Pancreas (tissue), 10 donors: ENCODE measurements around the gene MAD1L1. TPM values are rescaled to one million over a fixed set of nuclear protein-coding genes. Genes with fewer than 3 reads are reported as not detected.

Experiments
- ATAC-seq, 4 donors: fragments of 200-7000 bp; cut with Tn5 transposase; one replicate each; pipeline versions ENCODE4 v1.8.0 to v1.9.1; 2020; ENCODE audit warnings: mild to moderate bottlenecking in 4 of 4, moderate library complexity in 4 of 4
- DNase-seq, 6 donors: peaks; one replicate each; pipeline ENCODE4 v3.0.0-alpha.2; 2020
- FAIRE-seq: peaks from 2 replicates; lab custom pipeline; 2012; peaks lifted over from hg19 to GRCh38; lab: Jason Lieb, UNC
- H3K27ac ChIP-seq, 4 donors: fragments of 200-600 bp; sonication (generic); 1 replicate in 3 of 4; 2 replicates in 1 of 4; pipeline versions ENCODE4 v1.5.0 to v1.8.0; 2020
- H3K27me3 ChIP-seq, 4 donors: fragments of 200-600 bp; one replicate each; pipeline ENCODE4 v1.8.0; 2021
- H3K36me3 ChIP-seq, 3 donors: fragments of 200-600 bp; sonication (generic) in 1 of 3; one replicate each; pipeline versions ENCODE4 v1.5.0 to v1.8.0; 2020 to 2021
- H3K4me1 ChIP-seq, 3 donors: fragments of 200-600 bp; one replicate each; pipeline ENCODE4 v1.8.0; 2021
- H3K4me3 ChIP-seq, 4 donors: fragments of 200-600 bp; sonication (generic) in 2 of 4; one replicate each; pipeline versions ENCODE4 v1.5.0 to v1.8.0; 2020 to 2021
- H3K9me3 ChIP-seq, 4 donors: fragments of 200-600 bp; one replicate each; pipeline ENCODE4 v1.8.0; 2021
- CTCF ChIP-seq, 4 donors: fragments of 200-600 bp; sonication (generic) in 3 of 4; IDR thresholded peaks; one replicate each; pipeline versions ENCODE4 v1.5.0 to v1.8.0; 2021; ENCODE audit warnings: antibody characterized with exemption in 4 of 4
- WGBS, 2 donors: extraction: QIAGEN DNeasy Blood & Tissue Kit; methylation state at CpG; one replicate each; pipeline ENCODE4 v1.1.7; 2013; 5-methylcytosine and 5-hydroxymethylcytosine counted together
- intact Hi-C, 3 donors: fragments of 100-400 bp; cut with DNase I; formaldehyde crosslinking; loops; one replicate each; pipeline versions ENCODE4 v1.11.1 to v1.14.2; 2022
- polyA plus RNA-seq, 2 donors: library from polyadenylated mRNA; stranded (reverse); fragments of 200-250 nt; gene quantifications; one replicate each; pipeline ENCODE4 v1.2.3, GENCODE V29; 2013
- total RNA-seq, 6 donors: library from RNA; stranded (reverse); fragmentation: NEBNext Ultra II Directional in 4 of 6; extraction: Animal tissue kit (Norgen Biotek cat#: 25700) in 4 of 6; gene quantifications; one replicate each; pipeline versions ENCODE4 v1.2.1 to v1.2.4, GENCODE V29; 2021 to 2023
- donor health status: healthy with polysubstance abuse.
- donor health status: DM: no; HTN: no; CAD: no; lungs with moderate emphysema.
- donor health status: DM: no; HTN: no; CAD: no.
- donor health status: control.
- donor health status: control.
- donor health status: Bipolar disorder and iron deficiency.
- donor health status: DM: yes; HTN: yes; CAD: no.
- donor health status: DM: no; HTN: no; CAD: no.
- donor health status: DM: no; HTN: no; CAD: no.
- donor health status: DM: yes; HTN: yes; CAD: no.

MAD1L1 gene
- total and polyA plus RNA-seq, 8 donors, result 9.8 to 28.2 (median 11.9) TPM

GRCh38 chr7:2110610-2111396, 121.9 kb downstream of the MAD1L1 start:
- no peaks in the 10 kb centered on the region for H3K4me1 ChIP-seq
- WGBS, 2 donors, result 86% methylated on average over 32 to 34 of the region's 34 CpGs
- TF ChIP-seq CTCF (IDR thresholded peaks at IDR 0.05), result no peak
- DNase-seq (no peak), FAIRE-seq (no peak), ATAC-seq (peak in 2 of 4 donors; percentile 19 to 28)
- intact Hi-C loops, result no loop called here
- no peak overlapping the region for H3K4me3 ChIP-seq
- peaks cover 0 to 3% (median 0%) of the 10 kb centered on the region in 3 donors for H3K36me3 ChIP-seq
- peak overlapping the region in 1 of 4 donors; percentile 8 for H3K27ac ChIP-seq
- no peaks in the 10 kb centered on the region for H3K27me3 ChIP-seq
- H3K9me3 ChIP-seq, result no peaks in the 10 kb centered on the region

GRCh38 chr7:2109936-2110609, 122.7 kb downstream of the MAD1L1 start:
- Histone ChIP-seq H3K27ac (peak overlapping the region in 1 of 4 donors; percentile 8), H3K4me1 (no peaks in the 10 kb centered on the region), H3K36me3 (peaks cover 0 to 3% (median 0%) of the 10 kb centered on the region in 3 donors), H3K9me3 (no peaks in the 10 kb centered on the region), H3K4me3 (no peak overlapping the region), H3K27me3 (no peaks in the 10 kb centered on the region)
- DNase-seq, result no peak
- intact Hi-C loops, result no loop called here
- WGBS, 2 donors, result 89% methylated on average over 28 of the region's 28 CpGs
- no peak for FAIRE-seq
- ATAC-seq, result peak in 2 of 4 donors; percentile 60 to 62
- no peak for TF ChIP-seq CTCF (IDR thresholded peaks at IDR 0.05)

- H3K27ac ChIP-seq, result no peak overlapping the region
- H3K27me3 ChIP-seq, result no peaks in the 10 kb centered on the region
- DNase-seq (no peak), ATAC-seq (no peak), FAIRE-seq (no peak)
- H3K4me3 ChIP-seq, result no peak overlapping the region
- H3K4me1 ChIP-seq, result no peaks in the 10 kb centered on the region
- no peak for TF ChIP-seq CTCF (IDR thresholded peaks at IDR 0.05)
- H3K9me3 ChIP-seq, result no peaks in the 10 kb centered on the region
- peaks cover 0 to 3% (median 0%) of the 10 kb centered on the region in 3 donors for H3K36me3 ChIP-seq
- 91% methylated on average over 20 of the region's 20 CpGs for WGBS, 2 donors
- intact Hi-C loops, result no loop called here
These were observed 123.4 kb downstream of the MAD1L1 start for GRCh38 chr7:2109251-2109872.

GRCh38 chr7:2108501-2109250, 124.1 kb downstream of the MAD1L1 start:
- FAIRE-seq (no peak), ATAC-seq (no peak), DNase-seq (no peak)
- H3K27ac ChIP-seq, result no peak overlapping the region
- H3K36me3 ChIP-seq, result peaks cover 0 to 3% (median 0%) of the 10 kb centered on the region in 3 donors
- no peak overlapping the region for H3K4me3 ChIP-seq
- H3K4me1 ChIP-seq, result no peaks in the 10 kb centered on the region
- no peaks in the 10 kb centered on the region for H3K27me3 ChIP-seq
- TF ChIP-seq CTCF (IDR thresholded peaks at IDR 0.05), result no peak
- H3K9me3 ChIP-seq, result no peaks in the 10 kb centered on the region
- WGBS, 2 donors, result 88 to 89% methylated on average over 24 of the region's 24 CpGs
- intact Hi-C loops, result no loop called here
